ENCODE results near the gene VWA2.
"Not testable (repeated sequence)": the region's sequence is repeated elsewhere in the genome, so short reads cannot be mapped to it uniquely, and the experiment has no call there.

The VWA2 gene

DNA sequence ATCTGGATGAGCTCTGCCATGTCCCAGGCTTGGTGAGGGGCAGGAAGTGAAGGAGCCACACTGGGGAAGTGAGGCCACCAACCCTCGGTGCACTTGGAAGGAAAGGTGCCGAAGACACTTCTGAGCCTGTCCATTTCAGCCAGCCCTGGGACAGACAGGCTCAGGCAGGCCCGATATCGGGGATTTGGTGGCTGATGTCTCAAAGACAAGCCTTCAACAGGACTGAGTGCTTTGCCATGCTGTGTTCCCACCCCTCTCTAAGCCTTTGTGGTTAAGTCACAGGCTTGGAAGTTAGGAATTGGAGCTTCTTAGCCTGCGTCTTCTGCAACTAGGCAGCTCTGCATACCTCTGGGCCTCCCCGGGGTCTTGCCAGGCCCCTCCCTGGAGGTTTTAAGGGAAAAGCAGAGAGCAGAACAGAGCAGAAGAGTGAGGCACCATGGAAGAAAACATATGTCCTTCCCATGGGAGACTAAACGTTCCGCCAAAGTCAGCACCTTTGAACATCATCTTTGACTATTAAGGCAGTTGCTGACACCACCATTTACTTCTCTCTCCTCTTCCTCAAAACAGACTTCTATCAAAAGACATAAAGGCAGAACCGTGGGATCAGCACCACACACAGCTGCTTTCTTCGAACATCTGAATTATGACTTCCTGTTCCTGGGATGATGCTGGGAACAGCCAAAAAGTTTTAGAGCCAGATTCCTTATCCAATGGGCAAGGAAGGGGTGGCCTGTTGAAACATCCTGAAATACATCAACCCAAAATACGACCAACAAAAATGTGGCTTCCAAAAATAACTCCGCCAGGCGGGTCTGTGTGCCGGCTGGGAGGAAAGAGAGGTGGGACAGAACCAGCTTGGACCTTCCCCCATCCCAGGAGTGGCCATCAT is 93.5 kb downstream of the VWA2 start:
- TF ChIP-seq, protein P1, sequence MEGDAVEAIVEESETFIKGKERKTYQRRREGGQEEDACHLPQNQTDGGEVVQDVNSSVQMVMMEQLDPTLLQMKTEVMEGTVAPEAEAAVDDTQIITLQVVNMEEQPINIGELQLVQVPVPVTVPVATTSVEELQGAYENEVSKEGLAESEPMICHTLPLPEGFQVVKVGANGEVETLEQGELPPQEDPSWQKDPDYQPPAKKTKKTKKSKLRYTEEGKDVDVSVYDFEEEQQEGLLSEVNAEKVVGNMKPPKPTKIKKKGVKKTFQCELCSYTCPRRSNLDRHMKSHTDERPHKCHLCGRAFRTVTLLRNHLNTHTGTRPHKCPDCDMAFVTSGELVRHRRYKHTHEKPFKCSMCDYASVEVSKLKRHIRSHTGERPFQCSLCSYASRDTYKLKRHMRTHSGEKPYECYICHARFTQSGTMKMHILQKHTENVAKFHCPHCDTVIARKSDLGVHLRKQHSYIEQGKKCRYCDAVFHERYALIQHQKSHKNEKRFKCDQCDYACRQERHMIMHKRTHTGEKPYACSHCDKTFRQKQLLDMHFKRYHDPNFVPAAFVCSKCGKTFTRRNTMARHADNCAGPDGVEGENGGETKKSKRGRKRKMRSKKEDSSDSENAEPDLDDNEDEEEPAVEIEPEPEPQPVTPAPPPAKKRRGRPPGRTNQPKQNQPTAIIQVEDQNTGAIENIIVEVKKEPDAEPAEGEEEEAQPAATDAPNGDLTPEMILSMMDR (IDR thresholded peaks at IDR 0.05; ENCODE audit: borderline replicate concordance, insufficient read depth, low read depth, low read length) = no peak
- H3K4me3 ChIP-seq (ENCODE audit: low read depth, low read length) = no peak overlapping the region

DNA sequence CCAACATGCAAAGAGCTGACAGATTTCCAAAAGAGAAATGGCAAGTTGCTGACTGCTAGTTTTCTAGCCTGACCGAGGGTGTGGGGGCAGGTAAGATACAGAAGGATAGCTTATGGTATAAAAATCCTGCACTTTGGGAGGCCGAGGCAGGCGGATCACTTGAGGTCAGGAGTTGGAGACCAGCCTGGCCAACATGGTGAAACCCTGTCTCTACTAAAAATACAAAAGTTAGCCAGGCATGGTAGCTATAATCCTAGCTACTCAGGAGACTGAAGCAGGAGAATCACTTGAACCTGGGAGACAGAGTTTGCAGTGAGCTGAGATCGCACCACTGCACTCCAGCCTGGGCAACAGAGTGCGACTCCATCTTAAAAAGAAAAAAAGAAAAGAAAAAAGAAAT is 94.4 kb downstream of the VWA2 start:
- H3K4me3 ChIP-seq (ENCODE audit: low read depth, low read length) = not testable (repeated sequence)

DNA sequence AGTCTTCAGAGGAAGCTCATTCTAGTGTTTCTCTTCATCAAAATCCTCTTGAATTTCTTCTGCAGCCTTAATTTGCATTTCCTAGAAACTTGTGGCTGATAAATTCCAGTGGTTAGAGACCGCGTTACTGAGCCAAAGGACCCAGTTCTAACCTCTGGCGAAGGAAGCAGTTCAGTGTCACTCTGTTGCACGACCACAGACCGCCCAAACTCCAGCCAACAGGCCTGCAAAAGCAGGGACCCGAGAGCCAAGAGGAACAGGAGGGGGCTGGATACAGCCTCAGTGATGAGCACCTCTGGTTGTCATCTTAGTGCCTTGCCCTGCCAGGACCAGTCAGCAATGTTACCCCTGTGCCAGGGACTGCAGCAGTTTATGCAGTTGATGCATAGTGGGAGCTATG is 95.2 kb downstream of the VWA2 start:
- no peak overlapping the region for H3K4me3 ChIP-seq (ENCODE audit: low read depth, low read length)
- TF ChIP-seq, protein P1 (IDR thresholded peaks at IDR 0.05; ENCODE audit: borderline replicate concordance, insufficient read depth, low read depth, low read length) = no peak

DNA sequence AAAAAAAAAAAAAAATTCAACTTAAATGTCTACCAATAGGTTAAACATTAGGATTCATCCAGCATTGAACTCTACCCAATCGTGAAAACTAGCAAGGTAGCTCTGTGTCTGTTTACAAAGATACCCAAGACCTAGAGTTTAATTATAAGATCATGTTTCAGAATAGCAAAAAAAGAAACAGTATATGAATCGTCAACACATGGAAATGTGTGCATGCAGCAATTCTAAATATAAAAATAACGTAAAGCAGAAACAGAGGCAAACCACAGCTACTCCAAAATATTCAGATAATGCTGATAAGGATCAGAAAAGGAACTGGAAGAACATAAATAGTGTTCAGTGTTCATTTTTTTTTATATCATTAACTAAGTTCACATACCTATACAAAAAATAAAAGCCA is 96.6 kb downstream of the VWA2 start:
- H3K4me3 ChIP-seq (ENCODE audit: low read depth, low read length) = no peak overlapping the region
- TF ChIP-seq, protein P1 (IDR thresholded peaks at IDR 0.05; ENCODE audit: borderline replicate concordance, insufficient read depth, low read depth, low read length) = no peak

DNA sequence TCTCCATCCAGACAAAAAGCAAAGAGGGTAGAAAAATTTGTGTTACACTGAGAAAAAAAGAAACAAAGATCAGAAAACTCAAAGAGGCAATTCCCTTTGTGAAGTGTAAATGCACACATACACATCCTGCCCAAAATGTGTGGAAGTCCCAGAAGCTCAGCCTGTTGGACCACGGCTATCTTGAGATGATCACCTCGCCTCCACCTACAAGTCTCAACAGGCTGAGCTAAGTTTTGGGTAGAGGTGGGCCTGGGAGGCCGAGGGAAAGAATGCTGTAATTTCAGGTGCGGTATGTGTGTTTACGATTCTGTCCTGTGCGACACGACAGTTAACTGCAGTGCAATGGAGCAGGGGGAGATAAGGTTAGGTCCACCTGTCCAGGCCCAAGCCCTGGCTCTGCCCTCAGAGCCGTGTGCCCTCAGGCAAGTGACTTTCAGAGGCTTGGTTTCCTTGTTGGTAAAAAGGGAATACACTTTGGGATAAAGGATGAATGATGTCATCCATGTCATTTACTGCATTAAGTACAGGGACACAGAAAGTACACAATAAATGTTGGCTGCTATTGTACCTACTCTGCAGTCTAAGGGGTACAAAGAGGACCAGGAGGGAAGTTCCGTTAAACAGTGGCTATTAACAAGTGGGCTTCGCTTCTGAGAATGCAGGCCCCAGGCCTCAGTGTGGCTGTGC is 97.9 kb downstream of the VWA2 start:
- no peak overlapping the region for H3K4me3 ChIP-seq (ENCODE audit: low read depth, low read length)
- TF ChIP-seq, protein P1 (IDR thresholded peaks at IDR 0.05; ENCODE audit: borderline replicate concordance, insufficient read depth, low read depth, low read length) = no peak

DNA sequence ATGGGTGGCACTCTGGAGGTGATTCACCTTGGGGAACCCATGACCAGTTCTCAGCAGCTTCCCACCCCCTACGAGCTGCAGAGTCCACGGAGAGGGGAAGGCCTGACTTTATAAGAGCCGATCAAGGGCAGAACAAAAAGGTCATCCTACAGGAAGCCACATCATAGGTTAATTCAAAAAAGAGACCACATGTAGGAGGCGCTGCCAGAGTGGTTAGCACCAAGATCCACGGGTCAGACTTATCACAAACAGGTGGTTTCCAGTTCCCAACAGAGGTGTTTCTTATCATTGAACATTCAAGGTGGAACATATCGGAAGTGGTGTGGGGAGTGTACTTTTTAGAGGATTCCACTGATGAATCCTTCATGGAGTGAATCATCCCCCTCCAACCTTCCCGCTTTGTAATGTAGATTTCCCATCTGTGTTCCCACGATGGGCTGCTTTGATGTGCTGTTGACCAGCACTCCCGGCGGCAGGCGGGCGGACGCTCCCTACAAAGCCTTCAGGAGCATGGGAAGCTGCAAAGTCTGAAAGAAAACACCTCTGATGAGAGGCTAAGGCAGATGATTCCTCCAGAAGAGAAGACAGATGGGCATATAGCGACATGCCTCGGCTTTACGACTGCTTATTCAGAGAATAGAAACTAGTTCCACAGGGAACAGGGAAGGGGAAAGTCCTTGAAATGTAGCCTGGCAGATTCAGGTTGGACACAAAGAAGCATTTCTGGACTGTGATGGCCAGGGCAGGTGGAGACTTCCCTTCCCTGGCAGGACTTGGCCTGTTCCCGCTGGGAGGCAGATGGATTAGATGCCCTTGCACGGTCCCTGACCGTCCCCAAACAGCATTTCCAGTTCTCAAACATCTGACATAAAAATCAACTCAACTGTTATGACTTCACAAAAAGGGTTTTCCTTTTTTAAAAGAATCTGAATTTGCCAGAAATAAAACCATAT is 98.7 kb downstream of the VWA2 start:
- H3K4me3 ChIP-seq (ENCODE audit: low read depth, low read length) = no peak overlapping the region
- TF ChIP-seq, protein P1 (IDR thresholded peaks at IDR 0.05; ENCODE audit: borderline replicate concordance, insufficient read depth, low read depth, low read length) = no peak

DNA sequence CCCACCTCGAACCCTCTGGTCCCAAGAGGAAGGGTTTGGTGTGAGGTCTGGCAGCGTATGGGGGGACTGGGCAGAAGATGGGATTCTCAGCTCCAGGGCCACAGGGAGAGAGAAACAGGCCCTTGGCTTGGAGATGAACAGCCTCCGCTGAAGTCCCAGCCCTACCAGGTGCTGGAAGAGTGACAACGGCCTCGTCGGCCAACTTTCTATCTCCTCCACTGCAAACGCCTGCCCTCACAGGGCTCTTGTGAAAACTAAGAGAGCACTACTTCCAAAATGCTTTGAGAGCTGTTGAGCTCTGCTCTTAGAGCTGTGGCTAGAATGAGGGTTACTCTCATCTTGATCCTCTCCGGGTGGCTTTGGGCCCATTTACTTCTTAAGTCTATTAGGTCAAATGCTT is 101.8 kb downstream of the VWA2 start:
- no peak overlapping the region for H3K4me3 ChIP-seq (ENCODE audit: low read depth, low read length)
- TF ChIP-seq, protein P1 (IDR thresholded peaks at IDR 0.05; ENCODE audit: borderline replicate concordance, insufficient read depth, low read depth, low read length) = no peak
